ENCODE data around the gene AP1G2.

DNA sequence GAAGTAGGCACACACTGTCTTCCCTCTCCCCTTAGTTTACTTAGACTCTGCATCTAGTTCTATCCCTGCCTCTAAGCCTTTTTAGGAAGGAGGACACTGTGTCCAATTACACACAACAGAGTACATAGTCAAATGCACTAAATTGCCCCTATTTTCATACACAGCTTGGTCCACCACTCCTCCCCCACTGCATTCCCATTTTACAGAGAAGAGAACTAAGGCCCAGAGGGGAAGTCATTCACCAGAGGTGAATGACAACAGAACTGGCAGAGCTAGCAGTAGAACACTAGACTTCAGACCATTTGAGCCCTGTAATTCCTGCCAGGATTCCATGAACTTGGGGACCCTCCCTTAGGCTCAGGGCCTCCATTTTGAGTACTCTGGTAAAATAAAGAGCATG lies 12.1 kb upstream of the AP1G2 start:
- TF ChIP-seq, protein P1, sequence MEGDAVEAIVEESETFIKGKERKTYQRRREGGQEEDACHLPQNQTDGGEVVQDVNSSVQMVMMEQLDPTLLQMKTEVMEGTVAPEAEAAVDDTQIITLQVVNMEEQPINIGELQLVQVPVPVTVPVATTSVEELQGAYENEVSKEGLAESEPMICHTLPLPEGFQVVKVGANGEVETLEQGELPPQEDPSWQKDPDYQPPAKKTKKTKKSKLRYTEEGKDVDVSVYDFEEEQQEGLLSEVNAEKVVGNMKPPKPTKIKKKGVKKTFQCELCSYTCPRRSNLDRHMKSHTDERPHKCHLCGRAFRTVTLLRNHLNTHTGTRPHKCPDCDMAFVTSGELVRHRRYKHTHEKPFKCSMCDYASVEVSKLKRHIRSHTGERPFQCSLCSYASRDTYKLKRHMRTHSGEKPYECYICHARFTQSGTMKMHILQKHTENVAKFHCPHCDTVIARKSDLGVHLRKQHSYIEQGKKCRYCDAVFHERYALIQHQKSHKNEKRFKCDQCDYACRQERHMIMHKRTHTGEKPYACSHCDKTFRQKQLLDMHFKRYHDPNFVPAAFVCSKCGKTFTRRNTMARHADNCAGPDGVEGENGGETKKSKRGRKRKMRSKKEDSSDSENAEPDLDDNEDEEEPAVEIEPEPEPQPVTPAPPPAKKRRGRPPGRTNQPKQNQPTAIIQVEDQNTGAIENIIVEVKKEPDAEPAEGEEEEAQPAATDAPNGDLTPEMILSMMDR (IDR thresholded peaks at IDR 0.05; ENCODE audit: low read depth, low read length, missing input control), result no peak
- TF ChIP-seq RAD21 (IDR thresholded peaks at IDR 0.05), result no peak
- no peak for TF ChIP-seq JUND (IDR thresholded peaks at IDR 0.05)
- TF ChIP-seq, protein P2, sequence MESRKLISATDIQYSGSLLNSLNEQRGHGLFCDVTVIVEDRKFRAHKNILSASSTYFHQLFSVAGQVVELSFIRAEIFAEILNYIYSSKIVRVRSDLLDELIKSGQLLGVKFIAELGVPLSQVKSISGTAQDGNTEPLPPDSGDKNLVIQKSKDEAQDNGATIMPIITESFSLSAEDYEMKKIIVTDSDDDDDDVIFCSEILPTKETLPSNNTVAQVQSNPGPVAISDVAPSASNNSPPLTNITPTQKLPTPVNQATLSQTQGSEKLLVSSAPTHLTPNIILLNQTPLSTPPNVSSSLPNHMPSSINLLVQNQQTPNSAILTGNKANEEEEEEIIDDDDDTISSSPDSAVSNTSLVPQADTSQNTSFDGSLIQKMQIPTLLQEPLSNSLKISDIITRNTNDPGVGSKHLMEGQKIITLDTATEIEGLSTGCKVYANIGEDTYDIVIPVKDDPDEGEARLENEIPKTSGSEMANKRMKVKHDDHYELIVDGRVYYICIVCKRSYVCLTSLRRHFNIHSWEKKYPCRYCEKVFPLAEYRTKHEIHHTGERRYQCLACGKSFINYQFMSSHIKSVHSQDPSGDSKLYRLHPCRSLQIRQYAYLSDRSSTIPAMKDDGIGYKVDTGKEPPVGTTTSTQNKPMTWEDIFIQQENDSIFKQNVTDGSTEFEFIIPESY (IDR thresholded peaks at IDR 0.05), result no peak
- no peak for TF ChIP-seq NR2F2 (IDR thresholded peaks at IDR 0.05)
- no peak for TF ChIP-seq TAF1 (conservative IDR thresholded peaks at IDR 0.05)
- TF ChIP-seq, protein P3, sequence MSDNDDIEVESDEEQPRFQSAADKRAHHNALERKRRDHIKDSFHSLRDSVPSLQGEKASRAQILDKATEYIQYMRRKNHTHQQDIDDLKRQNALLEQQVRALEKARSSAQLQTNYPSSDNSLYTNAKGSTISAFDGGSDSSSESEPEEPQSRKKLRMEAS (IDR thresholded peaks at IDR 0.05), result no peak
- no peak for TF ChIP-seq GABPA (IDR thresholded peaks at IDR 0.05 in 1 of 2, conservative IDR thresholded peaks at IDR 0.05 in 1 of 2)
- TF ChIP-seq YY1 (IDR thresholded peaks at IDR 0.05), result no peak
- no peak for TF ChIP-seq EGR1 (IDR thresholded peaks at IDR 0.05; ENCODE audit: low read depth in 2 of 2)
- TF ChIP-seq, protein P4, sequence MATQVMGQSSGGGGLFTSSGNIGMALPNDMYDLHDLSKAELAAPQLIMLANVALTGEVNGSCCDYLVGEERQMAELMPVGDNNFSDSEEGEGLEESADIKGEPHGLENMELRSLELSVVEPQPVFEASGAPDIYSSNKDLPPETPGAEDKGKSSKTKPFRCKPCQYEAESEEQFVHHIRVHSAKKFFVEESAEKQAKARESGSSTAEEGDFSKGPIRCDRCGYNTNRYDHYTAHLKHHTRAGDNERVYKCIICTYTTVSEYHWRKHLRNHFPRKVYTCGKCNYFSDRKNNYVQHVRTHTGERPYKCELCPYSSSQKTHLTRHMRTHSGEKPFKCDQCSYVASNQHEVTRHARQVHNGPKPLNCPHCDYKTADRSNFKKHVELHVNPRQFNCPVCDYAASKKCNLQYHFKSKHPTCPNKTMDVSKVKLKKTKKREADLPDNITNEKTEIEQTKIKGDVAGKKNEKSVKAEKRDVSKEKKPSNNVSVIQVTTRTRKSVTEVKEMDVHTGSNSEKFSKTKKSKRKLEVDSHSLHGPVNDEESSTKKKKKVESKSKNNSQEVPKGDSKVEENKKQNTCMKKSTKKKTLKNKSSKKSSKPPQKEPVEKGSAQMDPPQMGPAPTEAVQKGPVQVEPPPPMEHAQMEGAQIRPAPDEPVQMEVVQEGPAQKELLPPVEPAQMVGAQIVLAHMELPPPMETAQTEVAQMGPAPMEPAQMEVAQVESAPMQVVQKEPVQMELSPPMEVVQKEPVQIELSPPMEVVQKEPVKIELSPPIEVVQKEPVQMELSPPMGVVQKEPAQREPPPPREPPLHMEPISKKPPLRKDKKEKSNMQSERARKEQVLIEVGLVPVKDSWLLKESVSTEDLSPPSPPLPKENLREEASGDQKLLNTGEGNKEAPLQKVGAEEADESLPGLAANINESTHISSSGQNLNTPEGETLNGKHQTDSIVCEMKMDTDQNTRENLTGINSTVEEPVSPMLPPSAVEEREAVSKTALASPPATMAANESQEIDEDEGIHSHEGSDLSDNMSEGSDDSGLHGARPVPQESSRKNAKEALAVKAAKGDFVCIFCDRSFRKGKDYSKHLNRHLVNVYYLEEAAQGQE (IDR thresholded peaks at IDR 0.05), result no peak
